Subcutaneous adipose tissue (tissue), 4 donors: Measurements from ENCODE around the gene ENTPD8. TPM values are rescaled to one million over a fixed set of nuclear protein-coding genes. Genes with fewer than 3 reads are reported as not detected.

Source experiments
- total RNA-seq, 4 donors: library from RNA; depleted of rRNA; stranded (reverse); fragments of >200 nt; gene quantifications; one replicate each; pipeline ENCODE4 v1.1.0, GENCODE V29; 2016
- TF ChIP-seq, protein P1 (sequence below): fragments of 450-650 bp; IDR thresholded peaks from one replicate; pipeline ENCODE4 v1.5.1; 2016; ENCODE audit warnings: low read depth, mild to moderate bottlenecking, control low read depth, antibody characterized with exemption, moderate library complexity

The ENTPD8 gene
- total RNA-seq, 4 donors from 2014 or later: not detected

DNA sequence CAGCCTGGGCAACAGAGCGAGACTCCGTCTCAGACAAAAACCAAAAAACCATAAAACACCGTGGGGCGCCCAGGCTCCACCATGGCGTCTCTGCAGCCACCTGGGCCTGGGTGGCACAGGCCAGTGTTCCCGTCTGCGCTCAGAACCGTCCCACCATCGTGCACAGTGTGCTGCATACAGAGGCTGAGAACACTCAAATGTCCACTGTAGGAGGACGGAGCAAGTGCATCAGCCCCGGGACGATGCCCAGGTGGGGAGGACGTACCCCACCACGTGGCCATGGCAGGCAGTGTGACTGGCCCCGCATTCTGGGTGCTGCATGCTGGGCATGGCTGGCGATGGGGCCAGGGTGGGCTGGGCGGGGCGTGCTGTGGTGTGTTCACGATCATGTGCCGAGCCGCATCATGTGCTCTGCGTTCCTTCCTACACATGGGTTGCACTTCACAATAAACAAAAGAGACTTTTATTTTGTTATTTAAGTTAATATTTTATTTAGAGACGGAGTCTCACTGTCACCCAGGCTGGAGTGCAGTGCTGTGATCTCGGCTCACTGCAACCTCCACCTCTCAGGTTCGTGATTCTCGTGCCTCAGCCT, 56.0 kb downstream of the ENTPD8 start:
- TF ChIP-seq, protein P1, sequence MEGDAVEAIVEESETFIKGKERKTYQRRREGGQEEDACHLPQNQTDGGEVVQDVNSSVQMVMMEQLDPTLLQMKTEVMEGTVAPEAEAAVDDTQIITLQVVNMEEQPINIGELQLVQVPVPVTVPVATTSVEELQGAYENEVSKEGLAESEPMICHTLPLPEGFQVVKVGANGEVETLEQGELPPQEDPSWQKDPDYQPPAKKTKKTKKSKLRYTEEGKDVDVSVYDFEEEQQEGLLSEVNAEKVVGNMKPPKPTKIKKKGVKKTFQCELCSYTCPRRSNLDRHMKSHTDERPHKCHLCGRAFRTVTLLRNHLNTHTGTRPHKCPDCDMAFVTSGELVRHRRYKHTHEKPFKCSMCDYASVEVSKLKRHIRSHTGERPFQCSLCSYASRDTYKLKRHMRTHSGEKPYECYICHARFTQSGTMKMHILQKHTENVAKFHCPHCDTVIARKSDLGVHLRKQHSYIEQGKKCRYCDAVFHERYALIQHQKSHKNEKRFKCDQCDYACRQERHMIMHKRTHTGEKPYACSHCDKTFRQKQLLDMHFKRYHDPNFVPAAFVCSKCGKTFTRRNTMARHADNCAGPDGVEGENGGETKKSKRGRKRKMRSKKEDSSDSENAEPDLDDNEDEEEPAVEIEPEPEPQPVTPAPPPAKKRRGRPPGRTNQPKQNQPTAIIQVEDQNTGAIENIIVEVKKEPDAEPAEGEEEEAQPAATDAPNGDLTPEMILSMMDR: no peak

Other genes with a start within 250 kb of the ENTPD8 start
- 10 to 100 TPM in 1 of 4 donors, 1 to 10 TPM in 3; 1.8 to 10.5 (median 4.9) TPM for gene TPRN, start 240.6 kb downstream of the ENTPD8 start, total RNA-seq
- gene TMEM203, start 235.7 kb downstream of the ENTPD8 start, total RNA-seq: 10 to 100 TPM; 19.9 to 29.7 (median 22.7) TPM
- 1 to 10 TPM; 2.6 to 6.2 (median 3.7) TPM for gene NDOR1, start 235.7 kb downstream of the ENTPD8 start, total RNA-seq
- gene RNF208, start 219.1 kb downstream of the ENTPD8 start, total RNA-seq: 1 to 10 TPM in 2 of 4 donors, under 1 TPM in 1, not detected in 1; 0.88 to 2.4 (median 1.9) TPM
- under 1 TPM in 1 of 4 donors, not detected in 3; 0.34 TPM for gene CYSRT1, start 216.2 kb downstream of the ENTPD8 start, total RNA-seq
- not detected for gene RNF224, start 213.9 kb downstream of the ENTPD8 start, total RNA-seq
- gene SLC34A3, start 210.5 kb downstream of the ENTPD8 start, total RNA-seq: not detected
- 100 to 1,000 TPM in 2 of 4 donors, 10 to 100 TPM in 2; 92.0 to 213 (median 150) TPM for gene TUBB4B, start 200.1 kb downstream of the ENTPD8 start, total RNA-seq
- gene STPG3, start 190.1 kb downstream of the ENTPD8 start, total RNA-seq: not detected
- 10 to 100 TPM; 19.4 to 37.0 (median 30.8) TPM for gene NELFB, start 186.0 kb downstream of the ENTPD8 start, total RNA-seq
- 1 to 10 TPM; 3.3 to 9.0 (median 6.6) TPM for gene TOR4A, start 163.6 kb downstream of the ENTPD8 start, total RNA-seq
- gene NRARP, start 139.1 kb downstream of the ENTPD8 start, total RNA-seq: 10 to 100 TPM in 1 of 4 donors, 1 to 10 TPM in 2, under 1 TPM in 1; 0.51 to 11.5 (median 2.9) TPM
- 10 to 100 TPM in 2 of 4 donors, 1 to 10 TPM in 2; 7.5 to 44.6 (median 10.5) TPM for gene EXD3, start 18.2 kb downstream of the ENTPD8 start, total RNA-seq
- 1 to 10 TPM; 1.4 to 5.3 (median 2.4) TPM for gene NOXA1, start 18.0 kb downstream of the ENTPD8 start, total RNA-seq
- gene NSMF, start 18.0 kb upstream of the ENTPD8 start, total RNA-seq: 10 to 100 TPM; 17.7 to 37.5 (median 25.2) TPM
- 10 to 100 TPM; 13.0 to 34.3 (median 29.2) TPM for gene PNPLA7, start 109.0 kb upstream of the ENTPD8 start, total RNA-seq
- 100 to 1,000 TPM in 1 of 4 donors, 10 to 100 TPM in 3; 55.3 to 152 (median 64.7) TPM for gene MRPL41, start 110.5 kb upstream of the ENTPD8 start, total RNA-seq
- gene DPH7, start 137.6 kb upstream of the ENTPD8 start, total RNA-seq: 10 to 100 TPM; 17.0 to 44.1 (median 22.6) TPM
- gene ZMYND19, start 149.2 kb upstream of the ENTPD8 start, total RNA-seq: 10 to 100 TPM in 3 of 4 donors, 1 to 10 TPM in 1; 6.8 to 12.2 (median 10.7) TPM
- gene ARRDC1, start 164.3 kb upstream of the ENTPD8 start, total RNA-seq: 10 to 100 TPM; 23.6 to 41.7 (median 33.7) TPM
- 100 to 1,000 TPM in 1 of 4 donors, 10 to 100 TPM in 3; 53.2 to 168 (median 65.9) TPM for gene EHMT1, start 177.6 kb upstream of the ENTPD8 start, total RNA-seq